ENCODE data around the gene SEZ6L.

The SEZ6L gene

GRCh38 chr22:26416670-26417276 lies 247.5 kb downstream of the SEZ6L start:
- no peak for DNase-seq (ENCODE audit: low read depth in 2 of 2, low spot score in 1 of 2)

GRCh38 chr22:26417406-26417805 lies 248.1 kb downstream of the SEZ6L start:
- DNase-seq (ENCODE audit: low read depth in 2 of 2, low spot score in 1 of 2) = no peak

- DNase-seq (ENCODE audit: low read depth in 2 of 2, low spot score in 1 of 2) = no peak
Observed at GRCh38 chr22:26418620-26419019, 249.4 kb downstream of the SEZ6L start.

GRCh38 chr22:26426924-26427323 lies 257.7 kb downstream of the SEZ6L start:
- no peak for DNase-seq (ENCODE audit: low read depth in 2 of 2, low spot score in 1 of 2)

GRCh38 chr22:26428515-26429457 lies 259.5 kb downstream of the SEZ6L start, which contains the start of gene ASPHD2:
Gene ASPHD2, plus strand, starts transcription at chr22:26429260. Its CDS starts 4,356 bp downstream, at chr22:26433616.
- peak; percentile 38 to 56 for DNase-seq (ENCODE audit: low read depth in 2 of 2, low spot score in 1 of 2)

- no peak for DNase-seq (ENCODE audit: low read depth in 2 of 2, low spot score in 1 of 2)
Observed at GRCh38 chr22:26429458-26430286, 260.4 kb downstream of the SEZ6L start.

GRCh38 chr22:26430600-26430999 lies 261.3 kb downstream of the SEZ6L start:
- DNase-seq (ENCODE audit: low read depth in 2 of 2, low spot score in 1 of 2) = no peak

- no peak for DNase-seq (ENCODE audit: low read depth in 2 of 2, low spot score in 1 of 2)
Observed at GRCh38 chr22:26431261-26431995, 262.2 kb downstream of the SEZ6L start.

- no peak for DNase-seq (ENCODE audit: low read depth in 2 of 2, low spot score in 1 of 2)
Observed at GRCh38 chr22:26432619-26433311, 263.5 kb downstream of the SEZ6L start.

All from stimulated activated CD8-positive, alpha-beta memory T cell treated with anti-CD3 and anti-CD28 coated beads, Interleukin-4, amount 100 ng/mL, for 4 hours (primary cell).